Peyer's patch (tissue), 4 donors: Measurements from ENCODE around the gene EVC. TPM values are rescaled to one million over a fixed set of nuclear protein-coding genes. Genes with fewer than 3 reads are reported as not detected.
"Not testable (repeated sequence)": the region's sequence is repeated elsewhere in the genome, so short reads cannot be mapped to it uniquely, and the experiment has no call there.

Source experiments
- DNase-seq, 3 donors: peaks; one replicate each; pipeline ENCODE4 v3.0.0-alpha.2; 2017 to 2019
- H3K27ac ChIP-seq, 4 donors: fragments of 200-600 bp; sonication (generic); one replicate each; pipeline ENCODE4 v1.5.1; 2016 to 2019
- H3K27me3 ChIP-seq, 2 donors: fragments of 200-600 bp; sonication (generic); one replicate each; pipeline ENCODE4 v1.5.1; 2019
- H3K36me3 ChIP-seq, 3 donors: fragments of 200-600 bp; sonication (generic); one replicate each; pipeline ENCODE4 v1.5.1; 2016 to 2019
- H3K4me1 ChIP-seq, 4 donors: fragments of 200-600 bp; sonication (generic); one replicate each; pipeline ENCODE4 v1.5.1; 2016 to 2019
- H3K4me3 ChIP-seq, 4 donors: fragments of 200-600 bp; sonication (generic); 1 replicate in 3 of 4; 2 replicates in 1 of 4; pipeline ENCODE4 v1.5.1; 2016 to 2019; ENCODE audit warnings: mild to moderate bottlenecking in 1 of 4
- H3K9me3 ChIP-seq, 4 donors: fragments of 200-600 bp; sonication (generic); one replicate each; pipeline ENCODE4 v1.5.1; 2016 to 2019; ENCODE audit warnings: mild to moderate bottlenecking in 1 of 4
- CTCF ChIP-seq, 6 experiments: fragments of 450-650 bp in 4 of 6; fragments of 200-600 bp in 2 of 6; sonication (generic) in 1 of 6; IDR thresholded peaks; one replicate each; pipeline ENCODE4 v1.5.1; 2017 to 2019; ENCODE audit warnings: antibody characterized with exemption in 6 of 6, mild to moderate bottlenecking in 3 of 6, moderate library complexity in 1 of 6
- POLR2A ChIP-seq, 2 donors: fragments of 450-650 bp; IDR thresholded peaks; one replicate each; pipeline ENCODE4 v1.5.1; 2017; ENCODE audit warnings: antibody characterized with exemption in 2 of 2, mild to moderate bottlenecking in 2 of 2, moderate library complexity in 2 of 2
- total RNA-seq, 4 donors: library from RNA; depleted of rRNA; stranded (reverse); fragments of >200 nt; gene quantifications; one replicate each; pipeline ENCODE4 v1.1.0, GENCODE V29; 2016

EVC gene
- total RNA-seq, 4 donors from 2014 or later: 1.6 to 40.4 (median 4.4) TPM

- Histone ChIP-seq H3K36me3 (no peaks in the 10 kb centered on the region), H3K27ac (no peak overlapping the region), H3K4me3 (no peak overlapping the region), H3K27me3 (no peaks in the 10 kb centered on the region), H3K9me3 (no peaks in the 10 kb centered on the region), H3K4me1 (peaks cover 0 to 4% (median 0%) of the 10 kb centered on the region in 4 donors)
- TF ChIP-seq POLR2A (IDR thresholded peaks at IDR 0.05) (no peak), CTCF (IDR thresholded peaks at IDR 0.05) (no peak)
- no peak for DNase-seq
Measured at GRCh38 chr4:5836943-5837342, 125.9 kb downstream of the EVC start.

GRCh38 chr4:5837483-5837882 is 126.5 kb downstream of the EVC start:
- DNase-seq, H3K4me3 ChIP-seq, H3K4me1 ChIP-seq, H3K27ac ChIP-seq, H3K9me3 ChIP-seq, H3K36me3 ChIP-seq, H3K27me3 ChIP-seq: not testable (repeated sequence)

GRCh38 chr4:5839332-5839731 is 128.3 kb downstream of the EVC start:
- Histone ChIP-seq H3K9me3 (no peaks in the 10 kb centered on the region), H3K27ac (peak overlapping the region in 2 of 4 donors; percentile 32 to 43), H3K4me1 (peaks cover 0 to 4% (median 0%) of the 10 kb centered on the region in 4 donors), H3K36me3 (no peaks in the 10 kb centered on the region), H3K4me3 (no peak overlapping the region), H3K27me3 (no peaks in the 10 kb centered on the region)
- TF ChIP-seq POLR2A (IDR thresholded peaks at IDR 0.05): no peak
- TF ChIP-seq CTCF (IDR thresholded peaks at IDR 0.05): no peak
- no peak for DNase-seq

GRCh38 chr4:5839751-5840674 is 129.0 kb downstream of the EVC start:
- H3K4me1 ChIP-seq: peaks cover 0 to 6% (median 0%) of the 10 kb centered on the region in 4 donors
- no peaks in the 10 kb centered on the region for H3K36me3 ChIP-seq
- H3K27me3 ChIP-seq: no peaks in the 10 kb centered on the region
- TF ChIP-seq CTCF (IDR thresholded peaks at IDR 0.05): no peak
- TF ChIP-seq POLR2A (IDR thresholded peaks at IDR 0.05): no peak
- H3K27ac ChIP-seq: peak overlapping the region in 3 of 4 donors; percentile 37 to 44 (median 43)
- no peaks in the 10 kb centered on the region for H3K9me3 ChIP-seq
- H3K4me3 ChIP-seq: no peak overlapping the region
- DNase-seq: peak in 1 of 3 donors; percentile 49

- Histone ChIP-seq H3K27me3 (no peaks in the 10 kb centered on the region), H3K36me3 (no peaks in the 10 kb centered on the region), H3K4me3 (no peak overlapping the region), H3K27ac (no peak overlapping the region), H3K9me3 (no peaks in the 10 kb centered on the region), H3K4me1 (peaks cover 0 to 10% (median 0%) of the 10 kb centered on the region in 4 donors)
- no peak for DNase-seq
- TF ChIP-seq CTCF (IDR thresholded peaks at IDR 0.05) (no peak), POLR2A (IDR thresholded peaks at IDR 0.05) (no peak)
Measured at GRCh38 chr4:5842456-5842855, 131.5 kb downstream of the EVC start.
